Frontal cortex (tissue), 4 donors: ENCODE measurements around the gene OR7G2. TPM values are rescaled to one million over a fixed set of nuclear protein-coding genes. Genes with fewer than 3 reads are reported as not detected.
A peak's percentile ranks its signal among the peaks of the same experiment; 100 is the strongest.
"Not testable (repeated sequence)": the region's sequence is repeated elsewhere in the genome, so short reads cannot be mapped to it uniquely, and the experiment has no call there.

ENCODE experiments used
- DNase-seq, 2 donors: peaks; one replicate each; pipeline ENCODE4 v3.0.0; 2012; ENCODE audit warnings: low spot score in 2 of 2
- FAIRE-seq: peaks from 2 replicates; lab custom pipeline; 2012; peaks lifted over from hg19 to GRCh38; lab: Jason Lieb, UNC
- small RNA-seq: library from RNA; depleted of rRNA; stranded (forward); fragments of <200 nt; gene quantifications from one replicate; pipeline ENCODE3, GENCODE V24; 2014
- total RNA-seq: library from RNA; depleted of rRNA; stranded (reverse); fragments of >200 nt; gene quantifications from one replicate; pipeline ENCODE4 v1.2.3, GENCODE V29; 2014
- donor health status: control.
- donor health status: control.
- donor health status: control.

The OR7G2 gene
- total RNA-seq, 1 donor from 2014 or later: not detected

GRCh38 chr19:9075064-9075949 is 32.0 kb downstream of the OR7G2 start:
- FAIRE-seq: no peak
- DNase-seq: peak; percentile 22 to 76

- DNase-seq (no peak), FAIRE-seq (no peak)
These were observed 33.5 kb downstream of the OR7G2 start for GRCh38 chr19:9073806-9074205.

- not testable (repeated sequence) for FAIRE-seq, DNase-seq
These were observed 35.6 kb downstream of the OR7G2 start for GRCh38 chr19:9071720-9072119.

- DNase-seq (no peak), FAIRE-seq (no peak)
These were observed 37.2 kb downstream of the OR7G2 start for GRCh38 chr19:9070066-9070465.

GRCh38 chr19:9065457-9066014 is 41.7 kb downstream of the OR7G2 start:
- FAIRE-seq: no peak
- no peak for DNase-seq

GRCh38 chr19:9061879-9062278 is 45.4 kb downstream of the OR7G2 start:
- FAIRE-seq: no peak
- DNase-seq: no peak

GRCh38 chr19:9060564-9061340 is 46.5 kb downstream of the OR7G2 start:
- no peak for FAIRE-seq
- DNase-seq: no peak

GRCh38 chr19:9058905-9059667 is 48.2 kb downstream of the OR7G2 start:
- DNase-seq (no peak), FAIRE-seq (no peak)

GRCh38 chr19:9057505-9058258 is 49.6 kb downstream of the OR7G2 start:
- FAIRE-seq: no peak

GRCh38 chr19:9056131-9056530 is 51.1 kb downstream of the OR7G2 start:
- not testable (repeated sequence) for FAIRE-seq, DNase-seq

More at GRCh38 chr19:9057505-9058258, 49.6 kb downstream of the OR7G2 start:
- DNase-seq: no peak

- FAIRE-seq (no peak), DNase-seq (no peak)
These were observed 52.5 kb downstream of the OR7G2 start for GRCh38 chr19:9054765-9055164.

- FAIRE-seq (no peak), DNase-seq (no peak)
These were observed 53.1 kb downstream of the OR7G2 start for GRCh38 chr19:9054207-9054606.

GRCh38 chr19:9053674-9054073 is 53.6 kb downstream of the OR7G2 start:
- DNase-seq, FAIRE-seq: not testable (repeated sequence)

GRCh38 chr19:9052894-9053293 is 54.4 kb downstream of the OR7G2 start:
- DNase-seq (no peak), FAIRE-seq (no peak)

Small RNAs within 50 kb of the gene (small RNA-seq; reads per million reads assigned to genes)
- gene OR1M4P: not detected

Other genes with a start within 250 kb of the OR7G2 start
- not detected for gene MUC16, start 97.1 kb downstream of the OR7G2 start, total RNA-seq
- not detected for gene OR1M1, start 20.4 kb downstream of the OR7G2 start, total RNA-seq
- gene OR7G1, start 8.3 kb upstream of the OR7G2 start, total RNA-seq: not detected
- not detected for gene OR7G3, start 19.5 kb upstream of the OR7G2 start, total RNA-seq
- gene ZNF317, start 32.9 kb upstream of the OR7G2 start, total RNA-seq: 17.1 TPM
- not detected for gene OR7D2, start 71.5 kb upstream of the OR7G2 start, total RNA-seq
- gene OR7D4, start 112.1 kb upstream of the OR7G2 start, total RNA-seq: not detected
- gene OR7E24, start 143.5 kb upstream of the OR7G2 start, total RNA-seq: not detected
- gene ZNF699, start 202.4 kb upstream of the OR7G2 start, total RNA-seq: 25.3 TPM
- 42.8 TPM for gene ZNF559, start 216.7 kb upstream of the OR7G2 start, total RNA-seq